Cardiac fibroblast (primary cell): ENCODE measurements around the gene KCTD3.

Experiments used
- DNase-seq, 2 donors: peaks; one replicate each; pipeline versions ENCODE4 v3.0.0 to v3.0.0-alpha.2; 2010; ENCODE audit warnings: low read depth in 2 of 2
- H3K4me3 ChIP-seq, 2 donors: replicated peaks in 1 of 2; 1 replicate in 1 of 2; 2 replicates in 1 of 2; pipeline ENCODE4 v1.5.1; 2011; ENCODE audit warnings: low read depth in 2 of 2, low read length in 2 of 2, mild to moderate bottlenecking in 2 of 2, moderate library complexity in 1 of 2
- CTCF ChIP-seq: IDR thresholded peaks from one replicate; pipeline ENCODE4 v1.5.1; 2011; ENCODE audit warnings: low read depth, mild to moderate bottlenecking, low read length, inconsistent platforms

KCTD3 gene

GRCh38 chr1:215554865-215555264 is 12.2 kb upstream of the KCTD3 start:
- H3K4me3 ChIP-seq = no peak overlapping the region
- DNase-seq = no peak
- no peak for TF ChIP-seq CTCF

DNA sequence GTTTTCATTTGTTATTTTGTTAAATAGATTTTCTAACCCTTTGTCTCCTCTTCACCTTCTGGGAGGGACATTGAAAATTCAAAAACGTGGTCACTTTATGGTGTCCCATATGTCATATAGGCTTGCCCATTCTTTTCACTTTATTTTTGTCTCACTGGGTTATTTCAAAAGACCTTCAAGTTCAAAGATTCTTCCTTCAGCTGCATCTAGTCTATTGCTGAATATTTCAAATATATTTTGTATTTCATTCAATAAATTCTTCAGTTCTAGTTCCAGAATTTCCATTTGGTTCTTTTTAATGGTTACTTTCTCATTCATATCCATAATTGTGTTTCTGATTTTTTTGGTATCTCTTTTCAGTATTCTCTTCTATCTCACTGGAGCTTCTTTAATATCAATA is 11.6 kb upstream of the KCTD3 start:
- H3K4me3 ChIP-seq = no peak overlapping the region

GRCh38 chr1:215556996-215557395 is 10.1 kb upstream of the KCTD3 start:
- TF ChIP-seq CTCF = no peak
- no peak for DNase-seq
- H3K4me3 ChIP-seq = no peak overlapping the region

More for the DNA sequence above, 11.6 kb upstream of the KCTD3 start:
- DNase-seq = no peak
- no peak for TF ChIP-seq CTCF

DNA sequence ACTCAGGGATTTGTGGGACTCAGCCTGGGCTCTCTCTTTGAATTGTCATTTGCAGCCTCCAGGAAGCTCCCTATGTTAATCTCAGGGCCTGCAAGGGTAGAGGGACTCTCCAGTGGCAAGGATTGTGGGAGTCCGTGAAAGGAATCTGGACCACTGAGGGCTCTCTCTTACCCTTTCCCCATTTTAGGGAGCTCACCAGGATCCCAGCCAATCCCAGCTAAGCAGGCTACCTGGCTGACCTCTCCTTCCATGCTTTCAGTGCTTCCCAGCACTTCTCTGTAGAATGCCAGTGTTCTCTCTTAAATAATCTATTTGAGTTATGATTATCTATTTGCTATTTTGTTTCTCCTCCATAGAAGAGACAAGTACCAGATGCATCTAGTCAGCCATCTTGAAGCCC is 9.6 kb upstream of the KCTD3 start:
- no peak for DNase-seq
- no peak for TF ChIP-seq CTCF

DNA sequence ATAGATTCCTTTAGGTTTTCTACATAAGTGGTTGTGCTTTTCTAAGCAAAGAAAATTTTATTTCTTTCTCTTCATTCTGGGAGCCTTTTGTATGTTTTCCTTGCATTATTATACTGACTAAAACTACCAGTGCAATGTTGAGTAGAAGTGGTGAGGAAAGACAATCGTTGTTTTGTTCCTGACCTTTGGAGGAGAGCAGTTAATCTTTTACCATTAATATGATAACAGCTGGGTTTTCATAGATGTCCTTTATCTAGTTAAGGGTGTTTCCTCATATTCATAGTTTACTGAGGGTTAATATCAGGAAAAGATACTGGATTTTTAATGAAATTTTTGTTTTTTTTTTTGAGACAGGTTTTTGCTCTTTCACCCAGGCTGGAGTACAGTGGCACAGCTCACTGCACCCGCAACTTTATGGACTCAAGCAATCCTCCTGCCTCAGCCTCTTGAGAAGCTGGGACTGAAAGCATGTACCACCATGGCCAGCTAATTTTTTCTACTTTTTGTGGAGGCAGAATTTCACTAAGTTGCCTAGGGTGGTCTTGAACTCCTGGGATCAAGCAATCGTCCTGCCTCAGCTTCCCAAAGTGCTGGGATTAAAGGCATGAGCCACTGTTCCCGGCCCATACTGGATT is 9.0 kb upstream of the KCTD3 start:
- DNase-seq = no peak
- H3K4me3 ChIP-seq = no peak overlapping the region
- no peak for TF ChIP-seq CTCF

More for the DNA sequence above, 9.6 kb upstream of the KCTD3 start:
- no peak overlapping the region for H3K4me3 ChIP-seq

GRCh38 chr1:215567491-215568298 is 591 bp downstream of the KCTD3 start:
- peak; percentile 54 to 62 for DNase-seq
- TF ChIP-seq CTCF = no peak
- peak overlapping the region; percentile 75 to 81 for H3K4me3 ChIP-seq
